ENCODE measurements around the gene SHISA6.

GRCh38 chr17:11221721-11222120 is 19.3 kb upstream of the SHISA6 start:
- TF ChIP-seq CTCF (conservative IDR thresholded peaks at IDR 0.05; ENCODE audit: low read length) (no peak), EZH2phosphoT487 (IDR thresholded peaks at IDR 0.05; ENCODE audit: borderline replicate concordance, low read depth, low read length) (no peak)
